Mammary epithelial cell (primary cell): ENCODE data around the gene APEH.

ENCODE experiments used
- EZH2 ChIP-seq: IDR thresholded peaks from 2 replicates; pipeline ENCODE4 v1.6.1; 2012; ENCODE audit warnings: low read length, inconsistent platforms, borderline replicate concordance
- TF ChIP-seq, protein P1 (sequence below), 2 donors: IDR thresholded peaks in 1 of 2; conservative IDR thresholded peaks in 1 of 2; 2 replicates each; pipeline ENCODE4 v1.5.1; 2011 to 2012; ENCODE audit warnings: inconsistent platforms in 2 of 2, low read length in 2 of 2, mild to moderate bottlenecking in 2 of 2, control low read depth in 1 of 2, low read depth in 1 of 2; ENCODE audit not compliant: insufficient read depth in 1 of 2; ENCODE audit errors: extremely low read depth in 1 of 2

DNA sequence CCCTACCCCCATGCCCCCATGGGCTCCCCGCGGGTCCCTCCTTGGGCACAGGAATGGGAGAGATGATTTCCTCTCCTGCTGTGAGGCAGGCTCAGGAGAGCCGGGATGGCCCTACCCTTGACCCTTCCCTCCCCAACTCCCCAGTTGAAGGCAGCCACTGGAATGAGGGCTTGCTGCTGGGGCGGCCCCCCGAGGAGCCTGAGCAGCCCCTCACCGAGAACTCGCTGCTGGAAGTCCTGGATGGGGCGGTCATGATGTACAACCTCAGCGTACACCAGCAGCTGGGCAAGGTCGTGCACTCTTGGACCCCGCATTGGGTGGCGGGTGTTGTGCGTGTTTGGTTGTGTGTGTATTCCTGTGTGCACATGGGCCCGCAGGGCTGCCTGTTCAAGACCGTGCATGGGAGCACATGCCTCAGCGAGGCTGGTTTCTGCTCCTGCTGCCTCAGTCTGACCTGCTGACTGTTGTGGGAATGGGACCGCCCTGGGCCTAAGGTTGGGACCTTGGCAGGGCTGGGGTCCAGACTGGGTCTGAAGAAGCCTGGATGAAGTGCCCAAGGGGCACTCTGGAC lies 31.3 kb downstream of the APEH start:
- TF ChIP-seq, protein P1, sequence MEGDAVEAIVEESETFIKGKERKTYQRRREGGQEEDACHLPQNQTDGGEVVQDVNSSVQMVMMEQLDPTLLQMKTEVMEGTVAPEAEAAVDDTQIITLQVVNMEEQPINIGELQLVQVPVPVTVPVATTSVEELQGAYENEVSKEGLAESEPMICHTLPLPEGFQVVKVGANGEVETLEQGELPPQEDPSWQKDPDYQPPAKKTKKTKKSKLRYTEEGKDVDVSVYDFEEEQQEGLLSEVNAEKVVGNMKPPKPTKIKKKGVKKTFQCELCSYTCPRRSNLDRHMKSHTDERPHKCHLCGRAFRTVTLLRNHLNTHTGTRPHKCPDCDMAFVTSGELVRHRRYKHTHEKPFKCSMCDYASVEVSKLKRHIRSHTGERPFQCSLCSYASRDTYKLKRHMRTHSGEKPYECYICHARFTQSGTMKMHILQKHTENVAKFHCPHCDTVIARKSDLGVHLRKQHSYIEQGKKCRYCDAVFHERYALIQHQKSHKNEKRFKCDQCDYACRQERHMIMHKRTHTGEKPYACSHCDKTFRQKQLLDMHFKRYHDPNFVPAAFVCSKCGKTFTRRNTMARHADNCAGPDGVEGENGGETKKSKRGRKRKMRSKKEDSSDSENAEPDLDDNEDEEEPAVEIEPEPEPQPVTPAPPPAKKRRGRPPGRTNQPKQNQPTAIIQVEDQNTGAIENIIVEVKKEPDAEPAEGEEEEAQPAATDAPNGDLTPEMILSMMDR (conservative IDR thresholded peaks at IDR 0.05 in 1 of 2, IDR thresholded peaks at IDR 0.05 in 1 of 2; ENCODE audit: extremely low read depth in 1 of 2, insufficient read depth in 1 of 2, low read depth in 1 of 2, low read length in 2 of 2): no peak
- TF ChIP-seq EZH2: no peak
